WI38 (cell line): ENCODE measurements around the gene XRCC3.

ENCODE experiments used
- H3K4me3 ChIP-seq: 2 replicates; pipeline ENCODE4 v1.5.1; 2011; ENCODE audit warnings: low read depth, mild to moderate bottlenecking, control low read depth, low read length
- TF ChIP-seq, protein P1 (sequence below): IDR thresholded peaks from 2 replicates; pipeline ENCODE4 v1.5.1; 2012; ENCODE audit warnings: low read depth, mild to moderate bottlenecking, control low read depth, low read length

Gene XRCC3

GRCh38 chr14:103684471-103684870 lies 30.8 kb downstream of the XRCC3 start:
- TF ChIP-seq, protein P1, sequence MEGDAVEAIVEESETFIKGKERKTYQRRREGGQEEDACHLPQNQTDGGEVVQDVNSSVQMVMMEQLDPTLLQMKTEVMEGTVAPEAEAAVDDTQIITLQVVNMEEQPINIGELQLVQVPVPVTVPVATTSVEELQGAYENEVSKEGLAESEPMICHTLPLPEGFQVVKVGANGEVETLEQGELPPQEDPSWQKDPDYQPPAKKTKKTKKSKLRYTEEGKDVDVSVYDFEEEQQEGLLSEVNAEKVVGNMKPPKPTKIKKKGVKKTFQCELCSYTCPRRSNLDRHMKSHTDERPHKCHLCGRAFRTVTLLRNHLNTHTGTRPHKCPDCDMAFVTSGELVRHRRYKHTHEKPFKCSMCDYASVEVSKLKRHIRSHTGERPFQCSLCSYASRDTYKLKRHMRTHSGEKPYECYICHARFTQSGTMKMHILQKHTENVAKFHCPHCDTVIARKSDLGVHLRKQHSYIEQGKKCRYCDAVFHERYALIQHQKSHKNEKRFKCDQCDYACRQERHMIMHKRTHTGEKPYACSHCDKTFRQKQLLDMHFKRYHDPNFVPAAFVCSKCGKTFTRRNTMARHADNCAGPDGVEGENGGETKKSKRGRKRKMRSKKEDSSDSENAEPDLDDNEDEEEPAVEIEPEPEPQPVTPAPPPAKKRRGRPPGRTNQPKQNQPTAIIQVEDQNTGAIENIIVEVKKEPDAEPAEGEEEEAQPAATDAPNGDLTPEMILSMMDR = no peak

GRCh38 chr14:103683139-103683538 lies 32.1 kb downstream of the XRCC3 start:
- H3K4me3 ChIP-seq = no peak overlapping the region
- TF ChIP-seq, protein P1 = no peak

More at GRCh38 chr14:103684471-103684870, 30.8 kb downstream of the XRCC3 start:
- no peak overlapping the region for H3K4me3 ChIP-seq

DNA sequence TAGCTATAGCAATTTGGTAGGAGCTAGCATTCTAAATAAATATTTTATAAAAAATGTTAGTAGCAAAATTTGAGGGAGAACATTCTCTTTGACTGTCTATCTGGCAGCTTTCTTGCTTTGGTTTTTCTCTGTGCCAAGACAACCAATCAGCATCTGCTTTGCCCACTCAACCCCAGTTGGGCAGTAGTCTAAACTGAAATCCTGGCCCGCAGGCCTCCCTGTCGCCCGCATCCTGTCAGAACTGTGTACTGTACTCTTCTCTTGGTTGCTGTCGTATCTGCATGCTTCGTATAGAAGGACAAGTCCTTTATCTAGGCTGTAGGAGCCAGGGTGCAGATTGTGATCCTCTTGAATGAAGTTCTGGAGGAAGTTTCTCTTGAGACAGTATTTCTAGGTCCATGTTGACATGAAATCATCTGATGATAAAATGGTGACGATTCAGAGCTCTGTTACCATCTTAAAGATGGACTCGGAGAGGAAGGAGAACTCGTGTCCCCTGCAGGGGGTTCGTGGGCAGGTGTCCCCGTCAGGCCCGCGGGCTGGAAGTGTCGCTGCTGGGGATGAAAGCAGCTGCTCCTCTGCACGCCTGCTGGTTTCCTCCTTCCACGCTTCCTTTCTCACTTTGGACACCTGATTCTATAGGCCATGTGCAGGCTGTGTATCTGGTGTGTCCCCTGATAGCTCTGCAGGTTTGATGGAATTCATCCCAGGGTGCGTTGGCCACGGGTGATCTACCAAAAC lies 34.6 kb downstream of the XRCC3 start:
- TF ChIP-seq, protein P1 = no peak
- no peak overlapping the region for H3K4me3 ChIP-seq

DNA sequence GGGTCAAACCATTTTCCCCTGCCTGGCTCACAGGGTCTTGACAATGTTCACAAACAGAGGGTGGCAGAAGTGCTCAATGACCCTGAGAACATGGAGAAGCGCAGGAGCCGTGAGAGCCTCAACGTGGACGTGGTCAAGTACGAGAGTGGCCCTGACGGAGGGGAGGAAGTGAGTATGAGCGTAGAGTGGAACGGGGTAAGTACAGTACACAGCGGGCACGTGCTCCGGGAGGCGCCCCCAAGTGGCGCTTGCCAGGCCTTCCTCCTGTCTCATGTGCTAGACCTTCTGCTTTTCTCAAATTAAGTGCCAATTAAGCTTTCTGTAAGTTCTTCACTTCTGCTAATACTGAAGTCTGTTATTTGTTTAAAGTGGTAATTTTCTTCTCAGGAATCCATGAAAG lies 35.9 kb downstream of the XRCC3 start:
- TF ChIP-seq, protein P1 = peak; percentile 15; the same call in 1 of the 2 replicates

GRCh38 chr14:103676881-103677675 lies 38.2 kb downstream of the XRCC3 start:
- no peak overlapping the region for H3K4me3 ChIP-seq
- TF ChIP-seq, protein P1 = no peak

More for the DNA sequence above, 35.9 kb downstream of the XRCC3 start:
- H3K4me3 ChIP-seq = no peak overlapping the region

GRCh38 chr14:103675957-103676356 lies 39.3 kb downstream of the XRCC3 start:
- H3K4me3 ChIP-seq = no peak overlapping the region
- TF ChIP-seq, protein P1 = no peak

DNA sequence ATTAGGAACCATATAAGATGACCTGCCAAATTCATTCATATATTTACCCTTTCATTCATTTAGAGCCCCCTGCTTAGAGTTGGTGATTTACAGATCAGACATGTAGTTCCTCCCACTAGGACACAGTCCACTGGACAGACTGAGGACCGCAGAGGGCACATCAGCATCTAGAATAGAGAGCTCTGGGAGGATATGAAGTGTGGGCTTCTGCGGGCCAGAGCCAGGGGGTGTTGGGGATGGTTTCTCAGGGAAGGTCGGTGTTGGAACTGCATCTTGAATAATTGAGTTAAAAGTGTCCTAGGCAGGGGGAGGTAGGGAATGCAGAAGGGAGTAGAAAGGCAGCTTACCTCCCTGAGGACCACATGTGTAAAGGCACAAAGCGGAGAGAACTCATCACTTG lies 43.3 kb downstream of the XRCC3 start:
- TF ChIP-seq, protein P1 = no peak

More for the DNA sequence above, 43.3 kb downstream of the XRCC3 start:
- no peak overlapping the region for H3K4me3 ChIP-seq
